Ovary (tissue), 3 donors: ENCODE measurements around the gene B9D1.

Source experiments
- POLR2A ChIP-seq: fragments of 450-650 bp; IDR thresholded peaks from one replicate; pipeline ENCODE4 v1.6.1; 2017; ENCODE audit warnings: antibody characterized with exemption, mild to moderate bottlenecking, moderate library complexity
- TF ChIP-seq, protein P1 (sequence below), 3 donors: fragments of 450-650 bp in 2 of 3; fragments of 200-600 bp in 1 of 3; IDR thresholded peaks; one replicate each; pipeline versions ENCODE4 v1.5.1 to v1.8.0; 2016 to 2022; ENCODE audit warnings: antibody characterized with exemption in 3 of 3, mild to moderate bottlenecking in 1 of 3
- donor health status: DM: no; HTN: no; CAD: no.

DNA sequence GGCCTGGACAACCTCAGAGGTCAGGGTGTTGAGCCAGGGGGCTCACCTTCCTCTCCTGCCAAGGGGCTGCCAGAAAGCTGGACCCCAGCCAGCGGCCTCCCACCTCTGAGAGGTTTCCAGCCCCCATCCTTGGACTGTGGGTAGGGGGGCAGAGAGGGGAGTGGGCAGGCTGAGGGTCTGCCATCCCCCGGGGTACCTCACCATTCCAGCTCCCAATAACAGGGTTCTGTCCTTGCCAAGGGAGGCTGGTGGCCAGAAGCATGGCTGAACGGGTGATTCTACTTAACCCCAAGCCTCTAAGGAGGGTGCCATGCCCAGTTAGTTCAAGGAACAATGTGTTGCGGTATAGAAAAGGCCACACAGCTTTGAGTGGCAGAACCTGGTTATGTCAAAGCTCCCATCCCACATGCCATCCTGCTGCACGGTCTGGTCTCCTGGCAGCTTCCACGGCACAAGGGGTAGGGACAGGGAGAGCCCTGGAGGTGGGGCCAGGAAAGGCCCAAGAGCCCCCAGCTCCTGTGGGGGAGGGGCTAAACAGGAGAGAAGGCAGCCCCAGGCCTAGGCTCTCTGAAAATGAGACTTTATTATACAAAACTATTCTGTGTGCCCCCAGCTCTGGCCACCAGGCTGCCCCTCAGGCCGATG lies 19.8 kb downstream of the B9D1 start:
- TF ChIP-seq POLR2A = no peak
- TF ChIP-seq, protein P1, sequence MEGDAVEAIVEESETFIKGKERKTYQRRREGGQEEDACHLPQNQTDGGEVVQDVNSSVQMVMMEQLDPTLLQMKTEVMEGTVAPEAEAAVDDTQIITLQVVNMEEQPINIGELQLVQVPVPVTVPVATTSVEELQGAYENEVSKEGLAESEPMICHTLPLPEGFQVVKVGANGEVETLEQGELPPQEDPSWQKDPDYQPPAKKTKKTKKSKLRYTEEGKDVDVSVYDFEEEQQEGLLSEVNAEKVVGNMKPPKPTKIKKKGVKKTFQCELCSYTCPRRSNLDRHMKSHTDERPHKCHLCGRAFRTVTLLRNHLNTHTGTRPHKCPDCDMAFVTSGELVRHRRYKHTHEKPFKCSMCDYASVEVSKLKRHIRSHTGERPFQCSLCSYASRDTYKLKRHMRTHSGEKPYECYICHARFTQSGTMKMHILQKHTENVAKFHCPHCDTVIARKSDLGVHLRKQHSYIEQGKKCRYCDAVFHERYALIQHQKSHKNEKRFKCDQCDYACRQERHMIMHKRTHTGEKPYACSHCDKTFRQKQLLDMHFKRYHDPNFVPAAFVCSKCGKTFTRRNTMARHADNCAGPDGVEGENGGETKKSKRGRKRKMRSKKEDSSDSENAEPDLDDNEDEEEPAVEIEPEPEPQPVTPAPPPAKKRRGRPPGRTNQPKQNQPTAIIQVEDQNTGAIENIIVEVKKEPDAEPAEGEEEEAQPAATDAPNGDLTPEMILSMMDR (IDR thresholded peaks at IDR 0.05) = no peak
